Tibial artery (tissue), 4 donors: ENCODE measurements around the gene BTC.

ENCODE experiments used
- DNase-seq, 2 donors: peaks; one replicate each; pipeline ENCODE4 v3.0.0-alpha.2; 2019
- H3K27ac ChIP-seq, 2 donors: fragments of 200-600 bp; sonication (generic) in 1 of 2; 1 replicate in 1 of 2; 2 replicates in 1 of 2; pipeline ENCODE4 v1.5.1; 2018 to 2019; ENCODE audit warnings: mild to moderate bottlenecking in 1 of 2
- H3K27me3 ChIP-seq, 2 donors: fragments of 200-600 bp; sonication (generic) in 1 of 2; one replicate each; pipeline versions ENCODE4 v1.5.1 to v1.6.0; 2016 to 2019
- H3K36me3 ChIP-seq, 3 donors: fragments of 200-600 bp; sonication (generic) in 2 of 3; one replicate each; pipeline ENCODE4 v1.5.1; 2016 to 2019; ENCODE audit warnings: mild to moderate bottlenecking in 2 of 3
- H3K4me1 ChIP-seq, 4 donors: fragments of 200-600 bp; sonication (generic) in 2 of 4; 1 replicate in 3 of 4; 2 replicates in 1 of 4; pipeline ENCODE4 v1.5.1; 2016 to 2019
- H3K4me3 ChIP-seq, 2 donors: fragments of 200-600 bp; sonication (generic) in 1 of 2; 1 replicate in 1 of 2; 2 replicates in 1 of 2; pipeline ENCODE4 v1.5.1; 2018 to 2019; ENCODE audit warnings: mild to moderate bottlenecking in 2 of 2
- H3K9me3 ChIP-seq, 3 donors: fragments of 200-600 bp; sonication (generic) in 1 of 3; one replicate each; pipeline ENCODE4 v1.5.1; 2016 to 2019
- CTCF ChIP-seq, 2 experiments: fragments of 200-600 bp in 1 of 2; fragments of 450-650 bp in 1 of 2; IDR thresholded peaks; one replicate each; pipeline ENCODE4 v1.5.1; 2017 to 2019; ENCODE audit warnings: antibody characterized with exemption in 2 of 2, mild to moderate bottlenecking in 1 of 2, moderate library complexity in 1 of 2
- intact Hi-C: fragments of 100-400 bp; cut with DNase I; formaldehyde crosslinking; loops from one replicate; pipeline ENCODE4 v1.15.0; 2023; ENCODE audit warnings: low total_unique reads

Gene BTC

GRCh38 chr4:74742185-74742584 lies 52.1 kb downstream of the BTC start:
- intact Hi-C loops = no loop called here
- no peak overlapping the region for H3K27ac ChIP-seq
- H3K36me3 ChIP-seq = no peaks in the 10 kb centered on the region
- no peak for DNase-seq
- H3K9me3 ChIP-seq = no peaks in the 10 kb centered on the region
- peaks cover 0 to 4% (median 0%) of the 10 kb centered on the region in 4 donors for H3K4me1 ChIP-seq
- TF ChIP-seq CTCF (IDR thresholded peaks at IDR 0.05) = no peak
- H3K4me3 ChIP-seq = no peak overlapping the region
- no peaks in the 10 kb centered on the region for H3K27me3 ChIP-seq

- Histone ChIP-seq H3K27me3 (no peaks in the 10 kb centered on the region), H3K27ac (no peak overlapping the region), H3K36me3 (no peaks in the 10 kb centered on the region), H3K4me1 (peaks cover 0 to 4% (median 0%) of the 10 kb centered on the region in 4 donors), H3K9me3 (no peaks in the 10 kb centered on the region), H3K4me3 (no peak overlapping the region)
- intact Hi-C loops = no loop called here
- no peak for DNase-seq
- no peak for TF ChIP-seq CTCF (IDR thresholded peaks at IDR 0.05)
Measured at GRCh38 chr4:74738464-74739143, 55.7 kb downstream of the BTC start.

- DNase-seq = no peak
- Histone ChIP-seq H3K27ac (no peak overlapping the region), H3K9me3 (no peaks in the 10 kb centered on the region), H3K4me1 (no peaks in the 10 kb centered on the region), H3K36me3 (no peaks in the 10 kb centered on the region), H3K27me3 (no peaks in the 10 kb centered on the region), H3K4me3 (no peak overlapping the region)
- intact Hi-C loops = no loop called here
- TF ChIP-seq CTCF (IDR thresholded peaks at IDR 0.05) = no peak
Measured at GRCh38 chr4:74734995-74735394, 59.3 kb downstream of the BTC start.

- H3K4me1 ChIP-seq = no peaks in the 10 kb centered on the region
- H3K27ac ChIP-seq = no peak overlapping the region
- H3K9me3 ChIP-seq = no peaks in the 10 kb centered on the region
- H3K36me3 ChIP-seq = no peaks in the 10 kb centered on the region
- intact Hi-C loops = no loop called here
- H3K27me3 ChIP-seq = no peaks in the 10 kb centered on the region
- TF ChIP-seq CTCF (IDR thresholded peaks at IDR 0.05) = no peak
- DNase-seq = no peak
- H3K4me3 ChIP-seq = no peak overlapping the region
Measured at GRCh38 chr4:74733756-74734155, 60.6 kb downstream of the BTC start.

- no peak for DNase-seq
- no peak for TF ChIP-seq CTCF (IDR thresholded peaks at IDR 0.05)
- Histone ChIP-seq H3K9me3 (no peaks in the 10 kb centered on the region), H3K36me3 (no peaks in the 10 kb centered on the region), H3K4me1 (no peaks in the 10 kb centered on the region), H3K27ac (no peak overlapping the region), H3K27me3 (no peaks in the 10 kb centered on the region), H3K4me3 (no peak overlapping the region)
- intact Hi-C loops = no loop called here
Measured at GRCh38 chr4:74724979-74725378, 69.3 kb downstream of the BTC start.

GRCh38 chr4:74716436-74716765 lies 77.9 kb downstream of the BTC start:
- no peak overlapping the region for H3K27ac ChIP-seq

More at GRCh38 chr4:74716436-74716765, 77.9 kb downstream of the BTC start:
- Histone ChIP-seq H3K9me3 (peaks cover 0 to 8% (median 0%) of the 10 kb centered on the region in 3 donors), H3K27me3 (no peaks in the 10 kb centered on the region), H3K4me1 (no peaks in the 10 kb centered on the region), H3K36me3 (no peaks in the 10 kb centered on the region), H3K4me3 (no peak overlapping the region)
- intact Hi-C loops = no loop called here
- no peak for TF ChIP-seq CTCF (IDR thresholded peaks at IDR 0.05)
- no peak for DNase-seq
